ENCODE results near the gene KLRC2.

DNA sequence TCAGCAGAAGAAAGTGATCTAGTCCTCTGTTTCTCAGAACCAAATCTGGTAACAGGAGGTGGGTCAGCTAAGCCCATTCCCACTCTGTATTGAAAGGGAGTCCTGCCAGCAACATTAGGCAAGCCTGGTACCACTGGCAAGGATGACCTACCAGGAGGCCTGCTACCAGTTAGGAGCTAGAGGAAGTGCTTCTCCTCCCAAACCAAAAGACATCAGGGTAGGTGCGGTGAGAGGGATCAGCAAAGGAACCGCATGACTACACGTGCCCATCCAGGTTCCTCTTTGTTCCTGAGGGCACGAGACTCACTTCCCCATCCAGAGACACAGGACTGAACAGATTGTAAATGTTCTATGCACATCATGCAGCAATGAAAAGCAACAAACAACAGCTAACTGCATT is 29.1 kb downstream of the KLRC2 start:
- TF ChIP-seq, protein P1, sequence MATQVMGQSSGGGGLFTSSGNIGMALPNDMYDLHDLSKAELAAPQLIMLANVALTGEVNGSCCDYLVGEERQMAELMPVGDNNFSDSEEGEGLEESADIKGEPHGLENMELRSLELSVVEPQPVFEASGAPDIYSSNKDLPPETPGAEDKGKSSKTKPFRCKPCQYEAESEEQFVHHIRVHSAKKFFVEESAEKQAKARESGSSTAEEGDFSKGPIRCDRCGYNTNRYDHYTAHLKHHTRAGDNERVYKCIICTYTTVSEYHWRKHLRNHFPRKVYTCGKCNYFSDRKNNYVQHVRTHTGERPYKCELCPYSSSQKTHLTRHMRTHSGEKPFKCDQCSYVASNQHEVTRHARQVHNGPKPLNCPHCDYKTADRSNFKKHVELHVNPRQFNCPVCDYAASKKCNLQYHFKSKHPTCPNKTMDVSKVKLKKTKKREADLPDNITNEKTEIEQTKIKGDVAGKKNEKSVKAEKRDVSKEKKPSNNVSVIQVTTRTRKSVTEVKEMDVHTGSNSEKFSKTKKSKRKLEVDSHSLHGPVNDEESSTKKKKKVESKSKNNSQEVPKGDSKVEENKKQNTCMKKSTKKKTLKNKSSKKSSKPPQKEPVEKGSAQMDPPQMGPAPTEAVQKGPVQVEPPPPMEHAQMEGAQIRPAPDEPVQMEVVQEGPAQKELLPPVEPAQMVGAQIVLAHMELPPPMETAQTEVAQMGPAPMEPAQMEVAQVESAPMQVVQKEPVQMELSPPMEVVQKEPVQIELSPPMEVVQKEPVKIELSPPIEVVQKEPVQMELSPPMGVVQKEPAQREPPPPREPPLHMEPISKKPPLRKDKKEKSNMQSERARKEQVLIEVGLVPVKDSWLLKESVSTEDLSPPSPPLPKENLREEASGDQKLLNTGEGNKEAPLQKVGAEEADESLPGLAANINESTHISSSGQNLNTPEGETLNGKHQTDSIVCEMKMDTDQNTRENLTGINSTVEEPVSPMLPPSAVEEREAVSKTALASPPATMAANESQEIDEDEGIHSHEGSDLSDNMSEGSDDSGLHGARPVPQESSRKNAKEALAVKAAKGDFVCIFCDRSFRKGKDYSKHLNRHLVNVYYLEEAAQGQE (IDR thresholded peaks at IDR 0.05; ENCODE audit: low read depth), result no peak
- TF ChIP-seq CEBPB (IDR thresholded peaks at IDR 0.05) (no peak), TAF1 (IDR thresholded peaks at IDR 0.05; ENCODE audit: low read depth) (no peak), YY1 (IDR thresholded peaks at IDR 0.05; ENCODE audit: low read depth) (no peak), TCF12 (IDR thresholded peaks at IDR 0.05; ENCODE audit: low read depth) (no peak), CREB1 (IDR thresholded peaks at IDR 0.05; ENCODE audit: low read depth) (no peak), RAD21 (IDR thresholded peaks at IDR 0.05; ENCODE audit: low read depth) (no peak), FOXM1 (IDR thresholded peaks at IDR 0.05; ENCODE audit: borderline replicate concordance, low read depth) (no peak), EP300 (IDR thresholded peaks at IDR 0.05; ENCODE audit: borderline replicate concordance) (no peak), TEAD4 (IDR thresholded peaks at IDR 0.05) (no peak), ZBTB7A (IDR thresholded peaks at IDR 0.05; ENCODE audit: low read depth) (no peak), EGR1 (IDR thresholded peaks at IDR 0.05) (no peak)
- TF ChIP-seq, protein P2, sequence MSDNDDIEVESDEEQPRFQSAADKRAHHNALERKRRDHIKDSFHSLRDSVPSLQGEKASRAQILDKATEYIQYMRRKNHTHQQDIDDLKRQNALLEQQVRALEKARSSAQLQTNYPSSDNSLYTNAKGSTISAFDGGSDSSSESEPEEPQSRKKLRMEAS (IDR thresholded peaks at IDR 0.05), result no peak
- TF ChIP-seq, protein P3, sequence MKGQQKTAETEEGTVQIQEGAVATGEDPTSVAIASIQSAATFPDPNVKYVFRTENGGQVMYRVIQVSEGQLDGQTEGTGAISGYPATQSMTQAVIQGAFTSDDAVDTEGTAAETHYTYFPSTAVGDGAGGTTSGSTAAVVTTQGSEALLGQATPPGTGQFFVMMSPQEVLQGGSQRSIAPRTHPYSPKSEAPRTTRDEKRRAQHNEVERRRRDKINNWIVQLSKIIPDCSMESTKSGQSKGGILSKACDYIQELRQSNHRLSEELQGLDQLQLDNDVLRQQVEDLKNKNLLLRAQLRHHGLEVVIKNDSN (IDR thresholded peaks at IDR 0.05), result no peak

Measured in Ishikawa (cell line).